H1 (cell line): ENCODE results near the gene LRRC15. TPM values are rescaled to one million over a fixed set of nuclear protein-coding genes. Genes with fewer than 3 reads are reported as not detected.

Experiments used
- CTCF ChIA-PET: fragments of 300-600 bp; sonication (Branson Sonifier 250); formaldehyde crosslinking; loops from one replicate; lab custom pipeline; 2021; ENCODE audit not compliant: partially characterized antibody; lab: Charles Lee
- POLR2A ChIA-PET: fragments of 300-600 bp; sonication (Branson Sonifier 250); formaldehyde crosslinking; loops from one replicate; lab custom pipeline; 2021; ENCODE audit warnings: inconsistent platforms; ENCODE audit not compliant: partially characterized antibody; lab: Charles Lee
- DNase-seq, 2 experiments: peaks; one replicate each; pipeline versions ENCODE4 v3.0.0 to v3.0.0-alpha.2; 2010 to 2022; ENCODE audit warnings: low spot score in 2 of 2, low read depth in 1 of 2, mixed read lengths in 1 of 2
- FAIRE-seq: peaks from 2 replicates; lab custom pipeline; 2011; peaks lifted over from hg19 to GRCh38; lab: Jason Lieb, UNC
- H2AFZ ChIP-seq: 2 replicates; pipeline ENCODE4 v1.8.1; 2012; ENCODE audit warnings: low read length, inconsistent platforms
- H2AK5ac ChIP-seq: 2 replicates; pipeline ENCODE4 v1.6.1; 2013; ENCODE audit warnings: low read depth, low read length
- H2BK120ac ChIP-seq: replicated peaks from 2 replicates; pipeline ENCODE3; 2013; ENCODE audit warnings: low read depth, low read length, inconsistent platforms
- H2BK12ac ChIP-seq: 2 replicates; pipeline ENCODE4 v1.6.1; 2013; ENCODE audit warnings: low read depth, low read length
- H2BK15ac ChIP-seq: 2 replicates; pipeline ENCODE4 v1.6.1; 2013; ENCODE audit warnings: low read length
- H2BK20ac ChIP-seq: 2 replicates; pipeline ENCODE4 v1.6.1; 2013; ENCODE audit warnings: low read length
- H2BK5ac ChIP-seq: 2 replicates; pipeline ENCODE4 v1.6.1; 2013; ENCODE audit warnings: low read depth, low read length
- H3K14ac ChIP-seq: 2 replicates; pipeline ENCODE4 v1.6.1; 2013; ENCODE audit warnings: inconsistent platforms; ENCODE audit not compliant: insufficient read length
- H3K18ac ChIP-seq: 2 replicates; pipeline ENCODE4 v1.6.1; 2013; ENCODE audit warnings: low read length; ENCODE audit errors: extremely low read depth
- H3K23ac ChIP-seq: 2 replicates; pipeline ENCODE4 v1.6.1; 2013; ENCODE audit warnings: inconsistent platforms; ENCODE audit not compliant: insufficient read length
- H3K23me2 ChIP-seq: 2 replicates; pipeline ENCODE4 v1.6.1; 2013; ENCODE audit warnings: low read depth, low read length
- H3K27ac ChIP-seq: 2 replicates; pipeline ENCODE4 v1.6.1; 2011; ENCODE audit warnings: low read depth, low read length, inconsistent platforms
- H3K27me3 ChIP-seq, 4 experiments: replicated peaks in 1 of 4; 1 replicate in 1 of 4; 2 replicates in 3 of 4; pipeline versions ENCODE4 v1.6.1 to v1.8.1; 2011 to 2013; ENCODE audit warnings: low read length in 3 of 4, mild to moderate bottlenecking in 3 of 4, inconsistent platforms in 2 of 4, mixed read lengths in 2 of 4, moderate library complexity in 1 of 4; ENCODE audit not compliant: control insufficient read depth in 3 of 4, insufficient read depth in 3 of 4; ENCODE audit errors: extremely low read depth in 1 of 4
- H3K36me3 ChIP-seq, 4 experiments: 2 replicates each; pipeline versions ENCODE4 v1.6.1 to v1.8.1; 2011 to 2013; ENCODE audit warnings: mild to moderate bottlenecking in 4 of 4, low read length in 3 of 4, moderate library complexity in 2 of 4, control low read depth in 1 of 4, inconsistent platforms in 1 of 4; ENCODE audit not compliant: insufficient read depth in 4 of 4, control insufficient read depth in 2 of 4
- H3K4ac ChIP-seq: replicated peaks from 2 replicates; pipeline ENCODE3; 2013; ENCODE audit warnings: low read length, low read depth, mixed read lengths, inconsistent platforms; ENCODE audit not compliant: insufficient read length
- H3K4me1 ChIP-seq, 4 experiments: replicated peaks in 1 of 4; 1 replicate in 1 of 4; 2 replicates in 3 of 4; pipeline versions ENCODE4 v1.6.1 to v1.8.1; 2011 to 2013; ENCODE audit warnings: low read length in 3 of 4, inconsistent platforms in 2 of 4, mixed read lengths in 1 of 4; ENCODE audit not compliant: insufficient read depth in 4 of 4, control insufficient read depth in 3 of 4
- H3K4me2 ChIP-seq, 2 experiments: 2 replicates each; pipeline versions ENCODE4 v1.6.1 to v1.8.1; 2011 to 2013; ENCODE audit warnings: low read depth in 2 of 2, low read length in 2 of 2, control low read depth in 1 of 2, inconsistent platforms in 1 of 2, mild to moderate bottlenecking in 1 of 2; ENCODE audit not compliant: insufficient read depth in 1 of 2
- H3K4me3 ChIP-seq, 4 experiments: fragments of 200-600, 300-600 bp in 1 of 4; sonication (generic), shearing (Covaris generic), sonication (Bioruptor Twin) in 1 of 4; 2 replicates each; pipeline versions ENCODE4 v1.5.1 to v1.8.1; 2011 to 2016; ENCODE audit warnings: low read length in 4 of 4, low read depth in 3 of 4, control low read depth in 2 of 4, inconsistent platforms in 2 of 4, mild to moderate bottlenecking in 2 of 4, mixed read lengths in 1 of 4, moderate library complexity in 1 of 4; ENCODE audit not compliant: insufficient read depth in 2 of 4; ENCODE audit errors: extremely low read depth in 1 of 4
- H3K56ac ChIP-seq: replicated peaks from 2 replicates; pipeline ENCODE3; 2013; ENCODE audit warnings: low read depth, mild to moderate bottlenecking, mixed read lengths, low read length, inconsistent platforms; ENCODE audit not compliant: insufficient read length
- H3K79me1 ChIP-seq: 2 replicates; pipeline ENCODE4 v1.6.1; 2013; ENCODE audit warnings: low read depth, low read length, control low read depth
- H3K79me2 ChIP-seq, 2 experiments: 2 replicates each; pipeline versions ENCODE4 v1.6.1 to v1.8.1; 2012 to 2013; ENCODE audit warnings: low read length in 2 of 2, mild to moderate bottlenecking in 2 of 2, inconsistent platforms in 1 of 2; ENCODE audit not compliant: insufficient read depth in 2 of 2, control insufficient read depth in 1 of 2
- H3K9ac ChIP-seq, 4 experiments: replicated peaks in 1 of 4; 1 replicate in 1 of 4; 2 replicates in 3 of 4; pipeline versions ENCODE4 v1.6.1 to v1.8.1; 2011 to 2013; ENCODE audit warnings: low read depth in 3 of 4, low read length in 3 of 4, control low read depth in 2 of 4, mild to moderate bottlenecking in 2 of 4, moderate library complexity in 2 of 4, inconsistent platforms in 1 of 4; ENCODE audit errors: extremely low read depth in 1 of 4
- H3K9me3 ChIP-seq, 2 experiments: 2 replicates each; pipeline versions ENCODE4 v1.6.1 to v1.8.1; 2012 to 2013; ENCODE audit warnings: mild to moderate bottlenecking in 2 of 2, moderate library complexity in 2 of 2, control low read depth in 1 of 2, inconsistent platforms in 1 of 2, low read depth in 1 of 2, low read length in 1 of 2, mixed read lengths in 1 of 2; ENCODE audit not compliant: insufficient read depth in 2 of 2
- H4K20me1 ChIP-seq, 2 experiments: replicated peaks in 1 of 2; 2 replicates each; pipeline versions ENCODE3 to v1.8.1; 2011 to 2013; ENCODE audit warnings: inconsistent platforms in 2 of 2, low read length in 2 of 2, mild to moderate bottlenecking in 1 of 2; ENCODE audit not compliant: insufficient read depth in 2 of 2, control insufficient read depth in 1 of 2
- H4K5ac ChIP-seq: 2 replicates; pipeline ENCODE4 v1.6.1; 2013; ENCODE audit warnings: low read length, low read depth, mixed read lengths, inconsistent platforms; ENCODE audit not compliant: insufficient read length
- H4K8ac ChIP-seq: 2 replicates; pipeline ENCODE4 v1.8.0; 2013; ENCODE audit warnings: mild to moderate bottlenecking, moderate library complexity, low read length, inconsistent platforms; ENCODE audit not compliant: insufficient read depth; ENCODE audit errors: extremely low read depth
- H4K91ac ChIP-seq: replicated peaks from 2 replicates; pipeline ENCODE3; 2013; ENCODE audit warnings: low read length, mixed read lengths, inconsistent platforms; ENCODE audit not compliant: insufficient read length
- CHD1 ChIP-seq: IDR thresholded peaks from 2 replicates; pipeline ENCODE4 v1.6.1; 2012; ENCODE audit warnings: low read depth, low read length, improper control_type of control experiment
- CHD2 ChIP-seq: IDR thresholded peaks from 2 replicates; pipeline ENCODE4 v1.6.1; 2012; ENCODE audit warnings: low read length, improper control_type of control experiment
- CTBP2 ChIP-seq: IDR thresholded peaks from 2 replicates; pipeline ENCODE4 v1.7.0; 2011; ENCODE audit warnings: borderline replicate concordance, mild to moderate bottlenecking, moderate library complexity, mixed read lengths, low read length; ENCODE audit not compliant: insufficient read depth, insufficient read length
- FOSL1 ChIP-seq: IDR thresholded peaks from 2 replicates; pipeline ENCODE4 v1.6.1; 2011; ENCODE audit warnings: mild to moderate bottlenecking, low read depth, low read length, moderate library complexity; ENCODE audit not compliant: insufficient read depth
- NRF1 ChIP-seq: IDR thresholded peaks from 2 replicates; pipeline ENCODE4 v1.6.1; 2011; ENCODE audit warnings: mild to moderate bottlenecking, low read depth, low read length, improper control_type of control experiment
- RBBP5 ChIP-seq: IDR thresholded peaks from 2 replicates; pipeline ENCODE4 v1.7.1; 2012; ENCODE audit warnings: low read depth, mild to moderate bottlenecking, inconsistent platforms, low read length, moderate library complexity, borderline replicate concordance
- RNF2 ChIP-seq: fragments of 200-900, 300-1000 bp; sonication (generic); IDR thresholded peaks from 2 replicates; pipeline ENCODE4 v1.7.1; 2016; ENCODE audit warnings: borderline replicate concordance, low read depth, mild to moderate bottlenecking, antibody characterized with exemption, low read length; ENCODE audit not compliant: poor library complexity, severe bottlenecking; ENCODE audit errors: missing control alignments
- SIX5 ChIP-seq: IDR thresholded peaks from 2 replicates; pipeline ENCODE4 v1.6.1; 2011; ENCODE audit warnings: mild to moderate bottlenecking, low read depth, low read length
- SP1 ChIP-seq: IDR thresholded peaks from 2 replicates; pipeline ENCODE4 v1.6.1; 2011; ENCODE audit warnings: low read depth, low read length
- TAF1 ChIP-seq: IDR thresholded peaks from 2 replicates; pipeline ENCODE4 v1.6.1; 2011; ENCODE audit warnings: mild to moderate bottlenecking, low read depth, low read length
- YY1 ChIP-seq: IDR thresholded peaks from 2 replicates; pipeline ENCODE4 v1.6.1; 2011; ENCODE audit warnings: low read depth, mild to moderate bottlenecking, low read length
- WGBS, 2 experiments: shearing (Covaris generic) in 1 of 2; methylation state at CpG; one replicate each; pipeline versions ENCODE4 v1.1.6 to v1.1.7; 2013 to 2015; ENCODE audit warnings: low lambda C conversion rate in 2 of 2, mixed read lengths in 2 of 2, inconsistent platforms in 1 of 2, low coverage in 1 of 2, missing lambda C conversion rate in 1 of 2; ENCODE audit not compliant: insufficient replicate concordance in 2 of 2, insufficient coverage in 1 of 2, insufficient read length in 1 of 2; ENCODE audit errors: extremely low coverage in 1 of 2, missing lambda C conversion rate in 1 of 2; 5-methylcytosine and 5-hydroxymethylcytosine counted together
- polyA plus RNA-seq, 7 experiments: library from polyadenylated mRNA; depleted of rRNA in 3 of 7; stranded (reverse) in 5 of 7; unstranded in 2 of 7; fragments of >200 nt in 5 of 7; fragments of 200-250 nt in 2 of 7; gene quantifications; 1 replicate in 5 of 7; 2 replicates in 1 of 7; 4 replicates in 1 of 7; pipeline versions ENCODE4 v1.2.1 to v1.2.3, GENCODE V29; 2011 to 2013; ENCODE audit warnings: missing spikeins in 2 of 7, mixed read lengths in 2 of 7
- total RNA-seq: library from RNA; stranded (reverse); fragmentation: NEBNext Ultra II Directional; extraction: Animal tissue kit (Norgen Biotek cat#: 25700); gene quantifications from 2 replicates; pipeline ENCODE4 v1.2.1, GENCODE V29; 2021
- TF ChIP-seq, protein P1 (sequence below): IDR thresholded peaks from 2 replicates; pipeline ENCODE4 v1.6.1; 2012; ENCODE audit warnings: inconsistent platforms

Gene LRRC15
- total and polyA plus RNA-seq, 2 of the 8 experiments (the other 6 are each of a cell fraction or from before 2014, with no cell fraction given), result 0.15 to 0.37 TPM

DNA sequence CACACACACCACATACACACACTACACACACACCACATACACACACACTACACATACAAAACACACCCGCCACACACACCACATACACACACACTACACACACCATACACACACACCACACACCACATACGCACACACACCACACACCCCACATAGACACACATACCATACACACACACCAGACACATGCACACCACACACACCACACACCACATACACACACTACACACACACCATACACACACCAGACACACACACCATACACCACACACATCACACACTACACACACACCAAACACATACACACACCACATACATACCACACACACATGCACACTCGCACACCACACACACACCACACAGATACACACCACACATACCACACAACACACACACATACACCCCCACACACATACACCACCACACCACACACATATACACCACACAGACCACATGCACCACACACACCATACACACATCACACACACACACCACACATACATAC lies 44.7 kb downstream of the LRRC15 start:
- Histone ChIP-seq H3K9me3 (peaks cover 15 to 20% of the 10 kb centered on the region in 2 experiments), H2BK20ac (peak overlapping the region; percentile 49; the same call in 1 of the 2 replicates), H3K23ac (no peak overlapping the region), H4K20me1 (peaks cover 0 to 23% of the 10 kb centered on the region in 2 experiments), H3K14ac (no peak overlapping the region), H3K18ac (no peak overlapping the region), H2AK5ac (peak overlapping the region; percentile 89), H3K9ac (peak overlapping the region in 1 of 4 experiments; percentile 28; a peak in 2 of 7 replicates), H3K4ac (peak overlapping the region; percentile 97), H3K4me2 (no peak overlapping the region), H3K27me3 (peaks cover 0 to 3% (median 0%) of the 10 kb centered on the region in 4 experiments; a peak in 1 of 7 replicates), H3K4me1 (peaks cover 0 to 2% (median 0%) of the 10 kb centered on the region in 4 experiments; a peak in 3 of 7 replicates), H3K79me1 (peaks cover 14% of the 10 kb centered on the region), H2BK5ac (peak overlapping the region; percentile 5; the same call in 1 of the 2 replicates), H4K5ac (no peak overlapping the region), H2BK12ac (peak overlapping the region; percentile 81; the same call in 1 of the 2 replicates), H2AFZ (no peak overlapping the region), H2BK120ac (no peak overlapping the region), H3K56ac (peak overlapping the region; percentile 100), H3K23me2 (peaks cover 28% of the 10 kb centered on the region; the same call in 1 of the 2 replicates), H3K36me3 (no peaks in the 10 kb centered on the region; a peak in 1 of 8 replicates), H3K4me3 (no peak overlapping the region), H3K27ac (no peak overlapping the region), H4K8ac (no peak overlapping the region), H3K79me2 (no peaks in the 10 kb centered on the region), H2BK15ac (peak overlapping the region; percentile 34; the same call in 1 of the 2 replicates), H4K91ac (peak overlapping the region; percentile 98)
- ChIA-PET POLR2A (interaction anchor here (0.7 kb wide), 1 partner anchor 9 kb away, joined by 3 read pairs; no protein-coding TSS in a partner anchor), CTCF (interaction anchor here (0.6 to 1.1 kb wide), 4 partner anchors 19 to 321 kb away, joined by 3 read pairs; no protein-coding TSS in a partner anchor)
- 79% methylated on average over 3 of the region's 3 CpGs; no CpG with 5 or more reads in 1 of the 2 experiments for WGBS, 2 experiments
- DNase-seq, result no peak
- FAIRE-seq, result no peak
- TF ChIP-seq NRF1, result no peak
- no peak for TF ChIP-seq CHD2
- no peak for TF ChIP-seq RBBP5
- no peak for TF ChIP-seq FOSL1
- TF ChIP-seq SP1, result no peak
- TF ChIP-seq CHD1, result no peak
- TF ChIP-seq CTBP2, result no peak
- no peak for TF ChIP-seq YY1
- TF ChIP-seq SIX5, result no peak
- TF ChIP-seq, protein P1, sequence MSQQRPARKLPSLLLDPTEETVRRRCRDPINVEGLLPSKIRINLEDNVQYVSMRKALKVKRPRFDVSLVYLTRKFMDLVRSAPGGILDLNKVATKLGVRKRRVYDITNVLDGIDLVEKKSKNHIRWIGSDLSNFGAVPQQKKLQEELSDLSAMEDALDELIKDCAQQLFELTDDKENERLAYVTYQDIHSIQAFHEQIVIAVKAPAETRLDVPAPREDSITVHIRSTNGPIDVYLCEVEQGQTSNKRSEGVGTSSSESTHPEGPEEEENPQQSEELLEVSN, result no peak
- TF ChIP-seq TAF1, result no peak
- TF ChIP-seq RNF2, result no peak
